Measurements from ENCODE around the gene SIRPA.

- TF ChIP-seq EZH2 (IDR thresholded peaks at IDR 0.05) (no peak), POLR2AphosphoS5 (IDR thresholded peaks at IDR 0.05; ENCODE audit: borderline replicate concordance, low read depth, low read length) (no peak)
These were observed 15.8 kb upstream of the SIRPA start for GRCh38 chr20:1879369-1879768.
